MCF 10A (cell line): ENCODE measurements around the gene SHH. TPM values are rescaled to one million over a fixed set of nuclear protein-coding genes. Genes with fewer than 3 reads are reported as not detected.
A peak's percentile ranks its signal among the peaks of the same experiment; 100 is the strongest.

Source experiments
- BruUV-seq: library from RNA; stranded (reverse); fragments of 400-500 nt; replicated peaks from 2 replicates; lab custom pipeline; 2021; lab: Mats Ljungman, UMichigan
- CTCF ChIA-PET: fragments of 300-600 bp; sonication (Branson Sonifier 250); formaldehyde crosslinking; extraction: SDS; loops from one replicate; lab custom pipeline; 2021; ENCODE audit warnings: antibody characterized with exemption, inconsistent platforms; lab: Yijun Ruan, JAX
- POLR2A ChIA-PET: fragments of 300-600, 350-650 bp; sonication (Branson Sonifier 250); formaldehyde crosslinking; extraction: SDS; loops from one replicate; lab custom pipeline; 2020; ENCODE audit warnings: antibody characterized with exemption, inconsistent platforms; lab: Yijun Ruan, JAX
- DNase-seq: peaks from one replicate; pipeline ENCODE4 v3.0.0-alpha.2; 2018; ENCODE audit not compliant: unreplicated experiment
- H3K27ac Mint-ChIP-seq: one replicate; pipeline ENCODE4 v1.8.0; 2022; ENCODE audit warnings: mild to moderate bottlenecking, low read depth, mixed read lengths; ENCODE audit not compliant: unreplicated experiment
- H3K27me3 Mint-ChIP-seq: one replicate; pipeline ENCODE4 v1.8.0; 2022; ENCODE audit warnings: mixed read lengths; ENCODE audit not compliant: insufficient read depth, unreplicated experiment
- H3K36me3 Mint-ChIP-seq: one replicate; pipeline ENCODE4 v1.8.0; 2022; ENCODE audit warnings: mild to moderate bottlenecking, moderate library complexity, mixed read lengths; ENCODE audit not compliant: insufficient read depth, unreplicated experiment
- H3K4me1 Mint-ChIP-seq: one replicate; pipeline ENCODE4 v1.8.0; 2022; ENCODE audit warnings: mixed read lengths; ENCODE audit not compliant: insufficient read depth, unreplicated experiment
- H3K4me3 Mint-ChIP-seq: one replicate; pipeline ENCODE4 v1.8.0; 2022; ENCODE audit warnings: mild to moderate bottlenecking, moderate library complexity, mixed read lengths; ENCODE audit not compliant: unreplicated experiment
- H3K9me3 Mint-ChIP-seq: one replicate; pipeline ENCODE4 v1.8.0; 2022; ENCODE audit warnings: mixed read lengths; ENCODE audit not compliant: unreplicated experiment
- CTCF ChIP-seq: fragments of 200-600 bp; IDR thresholded peaks from one replicate; pipeline ENCODE4 v1.8.0; 2022; ENCODE audit warnings: antibody characterized with exemption, mild to moderate bottlenecking; ENCODE audit not compliant: unreplicated experiment
- intact Hi-C: fragments of 100-400 bp; cut with micrococcal nuclease; formaldehyde crosslinking; loops from 2 replicates; pipeline ENCODE4 v1.14.1; 2022
- total RNA-seq: library from RNA; stranded (reverse); gene quantifications from 2 replicates; pipeline ENCODE4 v1.2.3, GENCODE V29; 2022

SHH gene
- total RNA-seq, 1 experiment from 2014 or later: not detected

GRCh38 chr7:155764438-155764793, 47.8 kb downstream of the SHH start:
- Mint-ChIP-seq H3K9me3 (no peaks in the 10 kb centered on the region), H3K4me3 (no peak overlapping the region), H3K4me1 (no peaks in the 10 kb centered on the region), H3K27me3 (no peaks in the 10 kb centered on the region), H3K27ac (no peak overlapping the region), H3K36me3 (peaks cover 83% of the 10 kb centered on the region)
- DNase-seq: no peak
- ChIA-PET CTCF (interaction anchor here (0.7 kb wide), 2 partner anchors 165 to 811 kb away, joined by 3 read pairs; no protein-coding TSS in a partner anchor), POLR2A (no interaction called here)
- no TSS peak for BruUV-seq
- TF ChIP-seq CTCF: no peak
- intact Hi-C loops: no loop called here

GRCh38 chr7:155763691-155764437, 48.4 kb downstream of the SHH start:
- Mint-ChIP-seq H3K27me3 (no peaks in the 10 kb centered on the region), H3K36me3 (peaks cover 83% of the 10 kb centered on the region), H3K4me3 (no peak overlapping the region), H3K4me1 (no peaks in the 10 kb centered on the region), H3K9me3 (no peaks in the 10 kb centered on the region), H3K27ac (no peak overlapping the region)
- intact Hi-C loops: no loop called here
- DNase-seq: no peak
- no peak for TF ChIP-seq CTCF
- CTCF ChIA-PET: interaction anchor here (0.7 kb wide), 1 partner anchor 165 kb away, joined by 3 read pairs; no protein-coding TSS in a partner anchor
- BruUV-seq: no TSS peak
- POLR2A ChIA-PET: no interaction called here

- no peak for TF ChIP-seq CTCF
- intact Hi-C loops: no loop called here
These were observed 49.1 kb downstream of the SHH start for GRCh38 chr7:155763122-155763521.

GRCh38 chr7:155762655-155763054, 49.6 kb downstream of the SHH start:
- Mint-ChIP-seq H3K9me3 (no peaks in the 10 kb centered on the region), H3K4me3 (no peak overlapping the region), H3K27me3 (no peaks in the 10 kb centered on the region), H3K27ac (peak overlapping the region; percentile 40), H3K36me3 (peaks cover 75% of the 10 kb centered on the region), H3K4me1 (no peaks in the 10 kb centered on the region)
- intact Hi-C loops: no loop called here
- ChIA-PET POLR2A (interaction anchor here (0.5 kb wide), 1 partner anchor 791 kb away, joined by 3 read pairs; no protein-coding TSS in a partner anchor), CTCF (interaction anchor here (0.6 to 1.2 kb wide), 3 partner anchors 11 to 850 kb away, joined by 3 to 5 read pairs (median 3); no protein-coding TSS in a partner anchor)
- BruUV-seq: no TSS peak
- DNase-seq: no peak
- TF ChIP-seq CTCF: no peak

More at GRCh38 chr7:155763122-155763521, 49.1 kb downstream of the SHH start:
- Mint-ChIP-seq H3K9me3 (no peaks in the 10 kb centered on the region), H3K4me1 (no peaks in the 10 kb centered on the region), H3K4me3 (no peak overlapping the region), H3K27me3 (no peaks in the 10 kb centered on the region), H3K36me3 (peaks cover 78% of the 10 kb centered on the region), H3K27ac (peak overlapping the region; percentile 40)
- no TSS peak for BruUV-seq
- POLR2A ChIA-PET: no interaction called here
- no peak for DNase-seq
- CTCF ChIA-PET: no interaction called here
